HEK293T (cell line): ENCODE measurements around the gene ZSCAN9.

Source experiments
- CTCF ChIA-PET: fragments of 350-600 bp; formaldehyde crosslinking; extraction: SDS; loops from one replicate; lab custom pipeline; 2021; ENCODE audit warnings: antibody characterized with exemption, inconsistent platforms; lab: Yijun Ruan, JAX
- POLR2A ChIA-PET: fragments of 350-600 bp; formaldehyde crosslinking; extraction: SDS; loops from one replicate; lab custom pipeline; 2020; ENCODE audit warnings: antibody characterized with exemption, inconsistent platforms; lab: Yijun Ruan, JAX
- DNase-seq: peaks from one replicate; pipeline ENCODE4 v3.0.0; 2012; ENCODE audit warnings: mixed read lengths; ENCODE audit errors: extremely low spot score
- ARNT ChIP-seq: fragments of 450-650 bp; IDR thresholded peaks from 2 replicates; pipeline ENCODE4 v1.6.1; 2017; ENCODE audit warnings: mild to moderate bottlenecking
- BHLHE40 ChIP-seq: fragments of 450-650 bp; IDR thresholded peaks from 2 replicates; pipeline ENCODE4 v1.6.1; 2016; ENCODE audit warnings: mild to moderate bottlenecking, moderate library complexity, borderline replicate concordance
- CTBP1 ChIP-seq: fragments of 450-650 bp; IDR thresholded peaks from 2 replicates; pipeline ENCODE4 v1.6.1; 2016; ENCODE audit warnings: borderline replicate concordance
- ELF4 ChIP-seq: fragments of 450-650 bp; IDR thresholded peaks from 2 replicates; pipeline ENCODE4 v1.6.1; 2017; ENCODE audit warnings: antibody characterized with exemption
- FOXA1 ChIP-seq: fragments of 450-650 bp; IDR thresholded peaks from 2 replicates; pipeline ENCODE4 v1.6.1; 2016; ENCODE audit warnings: mild to moderate bottlenecking
- FOXK2 ChIP-seq: fragments of 450-650 bp; IDR thresholded peaks from 2 replicates; pipeline ENCODE4 v1.6.1; 2016; ENCODE audit warnings: mild to moderate bottlenecking
- FOXM1 ChIP-seq: fragments of 450-650 bp; IDR thresholded peaks from 2 replicates; pipeline ENCODE4 v1.6.1; 2017; ENCODE audit warnings: mild to moderate bottlenecking, borderline replicate concordance
- HDGF ChIP-seq: fragments of 450-650 bp; IDR thresholded peaks from 2 replicates; pipeline ENCODE4 v1.6.1; 2017; ENCODE audit warnings: antibody characterized with exemption, borderline replicate concordance
- L3MBTL2 ChIP-seq: fragments of 450-650 bp; conservative IDR thresholded peaks from 2 replicates; pipeline ENCODE4 v1.6.1; 2016; ENCODE audit warnings: mild to moderate bottlenecking
- LEF1 ChIP-seq: fragments of 450-650 bp; IDR thresholded peaks from 2 replicates; pipeline ENCODE4 v1.6.1; 2017; ENCODE audit warnings: mild to moderate bottlenecking, borderline replicate concordance
- NFRKB ChIP-seq: fragments of 450-650 bp; IDR thresholded peaks from 2 replicates; pipeline ENCODE4 v1.6.1; 2016; ENCODE audit warnings: mild to moderate bottlenecking, moderate library complexity
- PKNOX1 ChIP-seq: fragments of 450-650 bp; IDR thresholded peaks from 2 replicates; pipeline ENCODE4 v1.6.1; 2016
- SP1 ChIP-seq: fragments of 450-650 bp; IDR thresholded peaks from 2 replicates; pipeline ENCODE4 v1.6.1; 2017
- SUZ12 ChIP-seq: fragments of 450-650 bp; IDR thresholded peaks from 2 replicates; pipeline ENCODE4 v1.6.1; 2016; ENCODE audit warnings: mild to moderate bottlenecking
- TARDBP ChIP-seq: fragments of 450-650 bp; IDR thresholded peaks from 2 replicates; pipeline ENCODE4 v1.6.1; 2016
- ZNF384 ChIP-seq: fragments of 450-650 bp; IDR thresholded peaks from 2 replicates; pipeline ENCODE4 v1.6.1; 2016

Gene ZSCAN9

GRCh38 chr6:28250747-28251146 is 25.7 kb downstream of the ZSCAN9 start:
- TF ChIP-seq FOXA1 (no peak), PKNOX1 (no peak), FOXK2 (no peak), BHLHE40 (no peak), CTBP1 (no peak), HDGF (no peak), L3MBTL2 (no peak), FOXM1 (no peak), ARNT (no peak), SP1 (no peak), TARDBP (no peak), LEF1 (no peak), ELF4 (no peak), NFRKB (no peak), ZNF384 (no peak), SUZ12 (no peak)
- POLR2A ChIA-PET = interaction anchor here (1.0 to 6.3 kb wide), 2 partner anchors 16 to 113 kb away, joined by 3 to 100 read pairs; partner anchors contain the start of gene ZSCAN26
- CTCF ChIA-PET = no interaction called here
- no peak for DNase-seq

- peak; percentile 35 for DNase-seq
- CTCF ChIA-PET = no interaction called here
- no peak for TF ChIP-seq TARDBP
- no peak for TF ChIP-seq HDGF
- no peak for TF ChIP-seq LEF1
- TF ChIP-seq SP1 = no peak
- no peak for TF ChIP-seq ELF4
- no peak for TF ChIP-seq CTBP1
- TF ChIP-seq L3MBTL2 = no peak
- no peak for TF ChIP-seq NFRKB
- no peak for TF ChIP-seq SUZ12
- no peak for TF ChIP-seq BHLHE40
- no peak for TF ChIP-seq ZNF384
- no peak for TF ChIP-seq ARNT
- TF ChIP-seq PKNOX1 = no peak
- no peak for TF ChIP-seq FOXM1
- TF ChIP-seq FOXA1 = no peak
- TF ChIP-seq FOXK2 = no peak
- POLR2A ChIA-PET = interaction anchor here (1.0 to 6.3 kb wide), 16 partner anchors 9 to 359 kb away, joined by 3 to 100 read pairs (median 8); partner anchors contain the start of genes PGBD1, ZKSCAN3, ZKSCAN8 and ZSCAN26
These were observed 26.6 kb downstream of the ZSCAN9 start for GRCh38 chr6:28251661-28252008.

DNA sequence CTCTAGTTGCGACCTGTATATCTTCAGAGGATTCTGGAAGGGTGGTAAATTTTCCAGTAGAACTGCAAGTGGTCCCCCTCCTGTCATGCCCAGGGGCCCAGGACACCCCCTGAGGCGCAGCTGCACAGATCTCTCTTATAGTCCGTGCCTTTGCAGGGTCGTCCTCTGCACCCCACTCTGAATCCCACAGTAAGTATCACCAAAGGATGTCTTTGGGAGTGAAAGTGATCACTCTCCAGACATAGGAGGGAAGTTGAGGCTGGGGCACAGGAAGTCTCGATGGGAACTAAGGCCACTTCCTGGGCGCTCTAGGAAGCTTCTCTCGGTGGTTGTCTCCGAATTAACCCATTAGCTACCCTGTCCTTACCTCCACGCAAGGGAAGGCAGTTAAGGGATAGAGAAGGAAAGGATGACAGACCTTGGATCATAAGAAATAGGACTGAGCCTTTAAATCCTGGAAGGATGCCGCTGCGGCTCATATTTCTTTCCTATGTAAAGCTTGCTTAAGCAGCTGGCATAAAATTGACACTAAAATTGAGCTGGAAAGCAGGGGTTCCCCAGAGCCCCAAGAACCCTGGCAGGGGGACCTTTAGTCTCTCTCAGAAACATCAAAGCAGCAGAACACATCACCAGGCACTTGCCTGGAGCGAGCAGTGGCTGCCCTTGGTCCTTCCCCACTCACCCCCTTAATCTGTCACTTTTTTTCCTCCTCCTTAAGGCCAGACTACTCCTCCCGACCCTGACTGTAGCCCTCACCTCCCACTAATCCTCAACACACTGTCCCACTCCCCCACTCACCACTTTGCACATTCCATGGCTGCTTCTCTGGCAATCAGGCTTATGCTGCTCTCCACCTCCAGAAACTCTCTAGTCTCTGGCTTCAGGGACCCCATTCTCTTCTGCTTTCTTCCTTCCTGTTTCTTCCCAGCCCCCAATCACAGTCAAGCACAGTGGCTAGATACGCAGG is 27.2 kb downstream of the ZSCAN9 start, which contains the start of gene ZKSCAN4:
ZKSCAN4 (minus strand) TSS at position 261 of the 967 bp plus-strand sequence. CDS start 289 bp downstream, outside the sequence.
- peak; percentile 88 for DNase-seq
- TF ChIP-seq LEF1 (no peak), FOXM1 (peak; percentile 74; the same call in 1 of the 2 replicates), SP1 (no peak), PKNOX1 (peak; percentile 50), SUZ12 (no peak), FOXK2 (no peak), HDGF (no peak), FOXA1 (no peak), ELF4 (peak; percentile 78), NFRKB (peak; percentile 84), CTBP1 (peak; percentile 71), L3MBTL2 (0 out of 2 replicates have a peak, but pooled peaks have one; percentile 10), ARNT (peak; percentile 81)
- ChIA-PET POLR2A (interaction anchor here (0.6 to 6.3 kb wide), 24 partner anchors 8 to 359 kb away, joined by 3 to 100 read pairs (median 4); partner anchors contain the start of genes PGBD1, ZKSCAN3, ZKSCAN8 and ZSCAN26), CTCF (no interaction called here)

GRCh38 chr6:28254121-28254519 is 29.0 kb downstream of the ZSCAN9 start:
- DNase-seq = no peak
- CTCF ChIA-PET = no interaction called here
- TF ChIP-seq FOXK2 = no peak
- TF ChIP-seq L3MBTL2 = no peak
- no peak for TF ChIP-seq HDGF
- no peak for TF ChIP-seq SUZ12
- TF ChIP-seq ELF4 = no peak
- TF ChIP-seq SP1 = no peak
- TF ChIP-seq CTBP1 = no peak
- TF ChIP-seq NFRKB = no peak
- no peak for TF ChIP-seq BHLHE40
- TF ChIP-seq FOXM1 = no peak
- no peak for TF ChIP-seq PKNOX1
- TF ChIP-seq ARNT = no peak
- POLR2A ChIA-PET = interaction anchor here (1.1 to 6.3 kb wide), 4 partner anchors 12 to 117 kb away, joined by 3 to 100 read pairs (median 12); partner anchors contain the start of genes ZKSCAN8 and ZSCAN26

DNA sequence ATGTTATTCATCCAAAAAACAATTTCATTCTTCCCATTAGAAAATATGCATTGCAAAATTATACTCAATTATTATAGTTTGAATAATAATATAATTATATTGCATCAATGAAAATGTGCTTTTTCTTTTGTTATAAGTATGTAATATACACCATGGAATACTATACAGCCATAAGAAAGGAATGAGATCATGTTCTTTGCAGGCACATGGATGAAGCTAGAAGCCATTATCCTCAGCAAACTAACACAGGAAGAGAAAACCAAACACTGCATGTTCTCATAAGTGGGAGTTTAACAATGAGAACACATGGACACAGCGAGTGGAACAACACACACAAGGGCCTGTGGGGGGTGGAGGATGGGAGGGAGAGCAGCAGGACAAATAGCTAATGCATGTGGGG is 32.0 kb downstream of the ZSCAN9 start:
- ChIA-PET CTCF (no interaction called here), POLR2A (no interaction called here)
- no peak for TF ChIP-seq NFRKB
- no peak for TF ChIP-seq ELF4
- no peak for TF ChIP-seq ZNF384
- no peak for TF ChIP-seq LEF1
- no peak for DNase-seq
